Liver (tissue), 3 donors: ENCODE measurements around the gene RPS6KA5.

Source experiments
- EGR1 ChIP-seq, 2 donors: IDR thresholded peaks; 2 replicates each; pipeline ENCODE4 v1.6.1; 2016 to 2018; ENCODE audit warnings: antibody characterized with exemption in 2 of 2, low read depth in 2 of 2
- FOXA1 ChIP-seq: IDR thresholded peaks from 2 replicates; pipeline ENCODE4 v1.6.1; 2016; ENCODE audit warnings: antibody characterized with exemption
- HNF4G ChIP-seq: IDR thresholded peaks from 2 replicates; pipeline ENCODE4 v1.6.1; 2016; ENCODE audit warnings: antibody characterized with exemption
- JUND ChIP-seq, 2 donors: IDR thresholded peaks; 2 replicates each; pipeline ENCODE4 v1.6.1; 2016; ENCODE audit warnings: antibody characterized with exemption in 2 of 2
- NR2F2 ChIP-seq: IDR thresholded peaks from 2 replicates; pipeline ENCODE4 v1.6.1; 2016; ENCODE audit warnings: antibody characterized with exemption
- RAD21 ChIP-seq, 2 donors: IDR thresholded peaks; 2 replicates each; pipeline ENCODE4 v1.6.1; 2016; ENCODE audit warnings: antibody characterized with exemption in 2 of 2, mild to moderate bottlenecking in 2 of 2
- SP1 ChIP-seq: IDR thresholded peaks from 2 replicates; pipeline ENCODE4 v1.6.1; 2018; ENCODE audit warnings: antibody characterized with exemption, mild to moderate bottlenecking
- TAF1 ChIP-seq: conservative IDR thresholded peaks from 2 replicates; pipeline ENCODE4 v1.6.1; 2016; ENCODE audit warnings: antibody characterized with exemption, mild to moderate bottlenecking
- YY1 ChIP-seq: IDR thresholded peaks from 2 replicates; pipeline ENCODE4 v1.6.1; 2016; ENCODE audit warnings: antibody characterized with exemption, mild to moderate bottlenecking
- TF ChIP-seq, protein P1 (sequence below): IDR thresholded peaks from 2 replicates; pipeline ENCODE4 v1.6.1; 2016; ENCODE audit warnings: antibody characterized with exemption
- TF ChIP-seq, protein P2 (sequence below): fragments of 150-350 bp; IDR thresholded peaks from 2 replicates; pipeline ENCODE4 v1.5.1; 2017; ENCODE audit warnings: improper control_type of control experiment, low read depth, low read length; ENCODE audit not compliant: missing input control
- TF ChIP-seq, protein P3 (sequence below): IDR thresholded peaks from 2 replicates; pipeline ENCODE4 v1.6.1; 2016; ENCODE audit warnings: antibody characterized with exemption, mild to moderate bottlenecking
- TF ChIP-seq, protein P4 (sequence below): IDR thresholded peaks from 2 replicates; pipeline ENCODE4 v1.6.1; 2016; ENCODE audit warnings: antibody characterized with exemption
- TF ChIP-seq, protein P5 (sequence below): IDR thresholded peaks from 2 replicates; pipeline ENCODE4 v1.6.1; 2016; ENCODE audit warnings: antibody characterized with exemption
- donor health status: healthy.
- donor health status: healthy.

DNA sequence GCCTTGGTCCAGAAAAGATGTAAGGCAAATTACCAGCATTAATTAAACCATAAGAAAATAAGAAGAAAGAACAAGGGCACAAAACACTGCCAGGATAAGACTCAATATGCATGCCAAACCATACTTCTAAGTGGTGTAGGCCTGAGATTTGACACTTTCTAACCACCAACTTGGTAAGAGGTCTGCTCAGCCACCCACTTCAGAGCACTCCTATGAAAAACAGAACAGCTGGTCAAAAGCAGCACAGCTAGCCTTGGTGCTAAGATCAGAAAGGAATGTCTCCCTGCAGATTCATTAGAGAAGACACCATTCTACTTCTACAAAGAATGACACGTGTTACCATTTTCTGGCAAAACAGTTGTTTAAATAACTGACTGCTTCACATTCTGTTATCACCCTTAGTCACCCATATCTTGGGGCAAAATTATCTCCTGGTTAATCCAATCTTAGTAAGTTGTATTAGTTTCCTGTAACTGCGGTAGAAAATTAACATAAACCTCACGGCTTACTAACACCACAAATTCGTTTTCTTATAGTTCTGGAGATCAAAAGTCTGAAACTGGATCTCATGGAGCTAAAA is 13.2 kb downstream of the RPS6KA5 start:
- TF ChIP-seq, protein P1, sequence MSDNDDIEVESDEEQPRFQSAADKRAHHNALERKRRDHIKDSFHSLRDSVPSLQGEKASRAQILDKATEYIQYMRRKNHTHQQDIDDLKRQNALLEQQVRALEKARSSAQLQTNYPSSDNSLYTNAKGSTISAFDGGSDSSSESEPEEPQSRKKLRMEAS = no peak
- TF ChIP-seq, protein P2, sequence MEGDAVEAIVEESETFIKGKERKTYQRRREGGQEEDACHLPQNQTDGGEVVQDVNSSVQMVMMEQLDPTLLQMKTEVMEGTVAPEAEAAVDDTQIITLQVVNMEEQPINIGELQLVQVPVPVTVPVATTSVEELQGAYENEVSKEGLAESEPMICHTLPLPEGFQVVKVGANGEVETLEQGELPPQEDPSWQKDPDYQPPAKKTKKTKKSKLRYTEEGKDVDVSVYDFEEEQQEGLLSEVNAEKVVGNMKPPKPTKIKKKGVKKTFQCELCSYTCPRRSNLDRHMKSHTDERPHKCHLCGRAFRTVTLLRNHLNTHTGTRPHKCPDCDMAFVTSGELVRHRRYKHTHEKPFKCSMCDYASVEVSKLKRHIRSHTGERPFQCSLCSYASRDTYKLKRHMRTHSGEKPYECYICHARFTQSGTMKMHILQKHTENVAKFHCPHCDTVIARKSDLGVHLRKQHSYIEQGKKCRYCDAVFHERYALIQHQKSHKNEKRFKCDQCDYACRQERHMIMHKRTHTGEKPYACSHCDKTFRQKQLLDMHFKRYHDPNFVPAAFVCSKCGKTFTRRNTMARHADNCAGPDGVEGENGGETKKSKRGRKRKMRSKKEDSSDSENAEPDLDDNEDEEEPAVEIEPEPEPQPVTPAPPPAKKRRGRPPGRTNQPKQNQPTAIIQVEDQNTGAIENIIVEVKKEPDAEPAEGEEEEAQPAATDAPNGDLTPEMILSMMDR = no peak
- TF ChIP-seq EGR1 (IDR thresholded peaks at IDR 0.05; ENCODE audit: low read depth in 2 of 2) (no peak), FOXA1 (no peak), JUND (IDR thresholded peaks at IDR 0.05) (no peak), YY1 (no peak), SP1 (no peak), HNF4G (no peak), TAF1 (no peak), RAD21 (IDR thresholded peaks at IDR 0.05) (no peak), NR2F2 (no peak)
- TF ChIP-seq, protein P3, sequence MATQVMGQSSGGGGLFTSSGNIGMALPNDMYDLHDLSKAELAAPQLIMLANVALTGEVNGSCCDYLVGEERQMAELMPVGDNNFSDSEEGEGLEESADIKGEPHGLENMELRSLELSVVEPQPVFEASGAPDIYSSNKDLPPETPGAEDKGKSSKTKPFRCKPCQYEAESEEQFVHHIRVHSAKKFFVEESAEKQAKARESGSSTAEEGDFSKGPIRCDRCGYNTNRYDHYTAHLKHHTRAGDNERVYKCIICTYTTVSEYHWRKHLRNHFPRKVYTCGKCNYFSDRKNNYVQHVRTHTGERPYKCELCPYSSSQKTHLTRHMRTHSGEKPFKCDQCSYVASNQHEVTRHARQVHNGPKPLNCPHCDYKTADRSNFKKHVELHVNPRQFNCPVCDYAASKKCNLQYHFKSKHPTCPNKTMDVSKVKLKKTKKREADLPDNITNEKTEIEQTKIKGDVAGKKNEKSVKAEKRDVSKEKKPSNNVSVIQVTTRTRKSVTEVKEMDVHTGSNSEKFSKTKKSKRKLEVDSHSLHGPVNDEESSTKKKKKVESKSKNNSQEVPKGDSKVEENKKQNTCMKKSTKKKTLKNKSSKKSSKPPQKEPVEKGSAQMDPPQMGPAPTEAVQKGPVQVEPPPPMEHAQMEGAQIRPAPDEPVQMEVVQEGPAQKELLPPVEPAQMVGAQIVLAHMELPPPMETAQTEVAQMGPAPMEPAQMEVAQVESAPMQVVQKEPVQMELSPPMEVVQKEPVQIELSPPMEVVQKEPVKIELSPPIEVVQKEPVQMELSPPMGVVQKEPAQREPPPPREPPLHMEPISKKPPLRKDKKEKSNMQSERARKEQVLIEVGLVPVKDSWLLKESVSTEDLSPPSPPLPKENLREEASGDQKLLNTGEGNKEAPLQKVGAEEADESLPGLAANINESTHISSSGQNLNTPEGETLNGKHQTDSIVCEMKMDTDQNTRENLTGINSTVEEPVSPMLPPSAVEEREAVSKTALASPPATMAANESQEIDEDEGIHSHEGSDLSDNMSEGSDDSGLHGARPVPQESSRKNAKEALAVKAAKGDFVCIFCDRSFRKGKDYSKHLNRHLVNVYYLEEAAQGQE = no peak
- TF ChIP-seq, protein P4, sequence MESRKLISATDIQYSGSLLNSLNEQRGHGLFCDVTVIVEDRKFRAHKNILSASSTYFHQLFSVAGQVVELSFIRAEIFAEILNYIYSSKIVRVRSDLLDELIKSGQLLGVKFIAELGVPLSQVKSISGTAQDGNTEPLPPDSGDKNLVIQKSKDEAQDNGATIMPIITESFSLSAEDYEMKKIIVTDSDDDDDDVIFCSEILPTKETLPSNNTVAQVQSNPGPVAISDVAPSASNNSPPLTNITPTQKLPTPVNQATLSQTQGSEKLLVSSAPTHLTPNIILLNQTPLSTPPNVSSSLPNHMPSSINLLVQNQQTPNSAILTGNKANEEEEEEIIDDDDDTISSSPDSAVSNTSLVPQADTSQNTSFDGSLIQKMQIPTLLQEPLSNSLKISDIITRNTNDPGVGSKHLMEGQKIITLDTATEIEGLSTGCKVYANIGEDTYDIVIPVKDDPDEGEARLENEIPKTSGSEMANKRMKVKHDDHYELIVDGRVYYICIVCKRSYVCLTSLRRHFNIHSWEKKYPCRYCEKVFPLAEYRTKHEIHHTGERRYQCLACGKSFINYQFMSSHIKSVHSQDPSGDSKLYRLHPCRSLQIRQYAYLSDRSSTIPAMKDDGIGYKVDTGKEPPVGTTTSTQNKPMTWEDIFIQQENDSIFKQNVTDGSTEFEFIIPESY = no peak
- TF ChIP-seq, protein P5, sequence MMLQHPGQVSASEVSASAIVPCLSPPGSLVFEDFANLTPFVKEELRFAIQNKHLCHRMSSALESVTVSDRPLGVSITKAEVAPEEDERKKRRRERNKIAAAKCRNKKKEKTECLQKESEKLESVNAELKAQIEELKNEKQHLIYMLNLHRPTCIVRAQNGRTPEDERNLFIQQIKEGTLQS = no peak
